Suprapubic skin (tissue), 4 donors: Measurements from ENCODE around the gene IDNK.

Experiments
- POLR2A ChIP-seq, 2 donors: fragments of 450-650 bp; IDR thresholded peaks; one replicate each; pipeline ENCODE4 v1.6.1; 2017; ENCODE audit warnings: antibody characterized with exemption in 2 of 2, mild to moderate bottlenecking in 2 of 2, moderate library complexity in 2 of 2
- POLR2AphosphoS5 ChIP-seq, 3 donors: sonication (generic); formaldehyde crosslinking; IDR thresholded peaks; one replicate each; pipeline ENCODE4 v1.6.1; 2017; ENCODE audit warnings: antibody characterized with exemption in 3 of 3
- TF ChIP-seq, protein P1 (sequence below), 2 donors: fragments of 200-600 bp in 1 of 2; fragments of 450-650 bp in 1 of 2; sonication (generic) in 1 of 2; IDR thresholded peaks; one replicate each; pipeline ENCODE4 v1.5.1; 2016 to 2019; ENCODE audit warnings: antibody characterized with exemption in 2 of 2, mild to moderate bottlenecking in 1 of 2, moderate library complexity in 1 of 2

DNA sequence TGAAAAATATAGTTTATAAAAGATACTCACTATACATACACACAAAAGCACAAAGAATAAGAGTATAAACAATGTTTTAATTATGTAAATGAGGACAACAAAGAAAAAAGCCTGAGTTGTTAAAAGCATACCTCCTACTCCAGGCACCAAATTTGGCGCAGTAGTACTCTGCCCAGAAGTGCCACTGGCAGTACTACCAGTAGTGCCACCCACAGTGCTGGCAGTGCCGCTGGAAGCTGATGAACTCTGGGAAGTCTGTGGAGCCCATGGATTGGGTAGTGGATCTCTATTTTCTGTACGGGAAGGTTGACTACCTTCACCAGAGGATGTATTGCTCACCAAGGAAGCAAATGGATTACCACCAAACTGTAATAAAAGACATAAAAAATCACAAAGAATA is 54.7 kb downstream of the IDNK start:
- TF ChIP-seq, protein P1, sequence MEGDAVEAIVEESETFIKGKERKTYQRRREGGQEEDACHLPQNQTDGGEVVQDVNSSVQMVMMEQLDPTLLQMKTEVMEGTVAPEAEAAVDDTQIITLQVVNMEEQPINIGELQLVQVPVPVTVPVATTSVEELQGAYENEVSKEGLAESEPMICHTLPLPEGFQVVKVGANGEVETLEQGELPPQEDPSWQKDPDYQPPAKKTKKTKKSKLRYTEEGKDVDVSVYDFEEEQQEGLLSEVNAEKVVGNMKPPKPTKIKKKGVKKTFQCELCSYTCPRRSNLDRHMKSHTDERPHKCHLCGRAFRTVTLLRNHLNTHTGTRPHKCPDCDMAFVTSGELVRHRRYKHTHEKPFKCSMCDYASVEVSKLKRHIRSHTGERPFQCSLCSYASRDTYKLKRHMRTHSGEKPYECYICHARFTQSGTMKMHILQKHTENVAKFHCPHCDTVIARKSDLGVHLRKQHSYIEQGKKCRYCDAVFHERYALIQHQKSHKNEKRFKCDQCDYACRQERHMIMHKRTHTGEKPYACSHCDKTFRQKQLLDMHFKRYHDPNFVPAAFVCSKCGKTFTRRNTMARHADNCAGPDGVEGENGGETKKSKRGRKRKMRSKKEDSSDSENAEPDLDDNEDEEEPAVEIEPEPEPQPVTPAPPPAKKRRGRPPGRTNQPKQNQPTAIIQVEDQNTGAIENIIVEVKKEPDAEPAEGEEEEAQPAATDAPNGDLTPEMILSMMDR (IDR thresholded peaks at IDR 0.05): no peak
- no peak for TF ChIP-seq POLR2AphosphoS5 (IDR thresholded peaks at IDR 0.05)
- no peak for TF ChIP-seq POLR2A (IDR thresholded peaks at IDR 0.05)
